BJ (cell line): ENCODE measurements around the gene ZBTB20. TPM values are rescaled to one million over a fixed set of nuclear protein-coding genes. Genes with fewer than 3 reads are reported as not detected.

Experiments used
- CTCF ChIA-PET: fragments of 350-600 bp; formaldehyde crosslinking; extraction: SDS; loops from one replicate; lab custom pipeline; 2021; ENCODE audit warnings: antibody characterized with exemption, inconsistent platforms; lab: Yijun Ruan, JAX
- POLR2A ChIA-PET: fragments of 300-600 bp; sonication (Branson Sonifier 250); formaldehyde crosslinking; extraction: SDS; loops from one replicate; lab custom pipeline; 2021; ENCODE audit warnings: antibody characterized with exemption; lab: Charles Lee
- DNase-seq: peaks from one replicate; pipeline ENCODE4 v3.0.0-alpha.2; 2011; ENCODE audit warnings: low read depth
- H3K27me3 ChIP-seq: 2 replicates; pipeline ENCODE4 v1.6.0; 2011; ENCODE audit warnings: low read length; ENCODE audit not compliant: control insufficient read depth, insufficient read depth
- H3K36me3 ChIP-seq: 2 replicates; pipeline ENCODE4 v1.5.1; 2011; ENCODE audit warnings: low read length; ENCODE audit not compliant: control insufficient read depth, insufficient read depth
- H3K4me3 ChIP-seq: 2 replicates; pipeline ENCODE4 v1.5.1; 2011; ENCODE audit warnings: low read depth, mild to moderate bottlenecking, control low read depth, low read length
- CTCF ChIP-seq: IDR thresholded peaks from 2 replicates; pipeline ENCODE4 v1.5.1; 2011; ENCODE audit warnings: low read depth, mild to moderate bottlenecking, control low read depth, inconsistent platforms, low read length, moderate library complexity; ENCODE audit not compliant: insufficient read depth
- polyA plus RNA-seq: library from polyadenylated mRNA; depleted of rRNA; stranded (reverse); fragments of >200 nt; gene quantifications from 2 replicates; pipeline ENCODE4 v1.2.3, GENCODE V29; 2011

The ZBTB20 gene
- polyA plus RNA-seq, 1 experiment, result 6.0 TPM

GRCh38 chr3:114764056-114764492 is 383.0 kb downstream of the ZBTB20 start:
- ChIA-PET POLR2A (no interaction called here), CTCF (interaction anchor here (0.6 kb wide), 2 partner anchors 13 to 429 kb away, joined by 4 read pairs; no protein-coding TSS in a partner anchor)
- Histone ChIP-seq H3K4me3 (no peak overlapping the region), H3K27me3 (no peaks in the 10 kb centered on the region), H3K36me3 (no peaks in the 10 kb centered on the region)
- DNase-seq, result no peak
- TF ChIP-seq CTCF, result no peak

GRCh38 chr3:114762144-114762543 is 384.9 kb downstream of the ZBTB20 start:
- CTCF ChIA-PET, result interaction anchor here (1.2 kb wide), 1 partner anchor 343 kb away, joined by 3 read pairs; no protein-coding TSS in a partner anchor
- H3K27me3 ChIP-seq, result no peaks in the 10 kb centered on the region
- no peak for TF ChIP-seq CTCF
- H3K36me3 ChIP-seq, result no peaks in the 10 kb centered on the region
- no peak for DNase-seq
- H3K4me3 ChIP-seq, result no peak overlapping the region
- POLR2A ChIA-PET, result no interaction called here

- TF ChIP-seq CTCF, result no peak
- no peak for DNase-seq
- H3K36me3 ChIP-seq, result no peaks in the 10 kb centered on the region
- CTCF ChIA-PET, result no interaction called here
- no peak overlapping the region for H3K4me3 ChIP-seq
- POLR2A ChIA-PET, result no interaction called here
- H3K27me3 ChIP-seq, result no peaks in the 10 kb centered on the region
Measured at GRCh38 chr3:114760679-114761078, 386.4 kb downstream of the ZBTB20 start.

- ChIA-PET CTCF (no interaction called here), POLR2A (no interaction called here)
- DNase-seq, result no peak
- peak overlapping the region; percentile 38 for H3K4me3 ChIP-seq
- no peak for TF ChIP-seq CTCF
- H3K27me3 ChIP-seq, result no peaks in the 10 kb centered on the region
- no peaks in the 10 kb centered on the region for H3K36me3 ChIP-seq
Measured at GRCh38 chr3:114758831-114759699, 388.0 kb downstream of the ZBTB20 start.

GRCh38 chr3:114756506-114757279 is 390.4 kb downstream of the ZBTB20 start:
- no peak for TF ChIP-seq CTCF
- Histone ChIP-seq H3K4me3 (no peak overlapping the region), H3K36me3 (no peaks in the 10 kb centered on the region), H3K27me3 (no peaks in the 10 kb centered on the region)
- CTCF ChIA-PET, result no interaction called here
- POLR2A ChIA-PET, result no interaction called here
- peak; percentile 63 for DNase-seq
